Activated CD8-positive, alpha-beta T cell treated with anti-CD3 and anti-CD28 coated beads, Interleukin-2, amount 10 ng/mL, durations not matched to agents 7 days and 5 days (primary cell): Measurements from ENCODE around the gene PKP4. TPM values are rescaled to one million over a fixed set of nuclear protein-coding genes. Genes with fewer than 3 reads are reported as not detected.

ENCODE experiments used
- ATAC-seq: fragments of 150-1000 bp; cut with Tn5 transposase; one replicate; pipeline ENCODE4 v1.10.0; 2021; ENCODE audit warnings: moderate library complexity
- CTCF ChIA-PET: fragments of 350-600 bp; sonication (Branson Sonifier 250); formaldehyde crosslinking; loops from one replicate; lab custom pipeline; 2021; ENCODE audit warnings: antibody characterized with exemption; lab: Charles Lee
- POLR2A ChIA-PET: fragments of 350-600 bp; sonication (Branson Sonifier 250); formaldehyde crosslinking; loops from one replicate; lab custom pipeline; 2021; ENCODE audit warnings: antibody characterized with exemption; lab: Charles Lee
- DNase-seq: peaks from one replicate; pipeline ENCODE4 v3.0.0-alpha.2; 2020
- H3K27ac Mint-ChIP-seq: one replicate; pipeline ENCODE4 v1.8.0; 2021; ENCODE audit warnings: mild to moderate bottlenecking, mixed read lengths
- H3K27me3 Mint-ChIP-seq: one replicate; pipeline ENCODE4 v1.8.0; 2021; ENCODE audit warnings: low read depth, mixed read lengths
- H3K36me3 Mint-ChIP-seq: one replicate; pipeline ENCODE4 v1.8.0; 2021; ENCODE audit warnings: low read depth, mixed read lengths
- H3K4me1 Mint-ChIP-seq: one replicate; pipeline ENCODE4 v1.8.0; 2021; ENCODE audit warnings: low read depth, mixed read lengths
- H3K4me3 Mint-ChIP-seq: one replicate; pipeline ENCODE4 v1.8.0; 2021; ENCODE audit warnings: mild to moderate bottlenecking, mixed read lengths
- H3K9me3 Mint-ChIP-seq: one replicate; pipeline ENCODE4 v1.8.0; 2022; ENCODE audit warnings: mixed read lengths; ENCODE audit not compliant: insufficient read depth
- total RNA-seq, 2 experiments: library from RNA; stranded (reverse); gene quantifications; one replicate each; pipeline ENCODE4 v1.2.3, GENCODE V29; 2021

The PKP4 gene
- total RNA-seq, 2 experiments from 2014 or later = 32.9 to 35.8 TPM

- ChIA-PET CTCF (no interaction called here), POLR2A (no interaction called here)
- H3K27me3 Mint-ChIP-seq = peaks cover 2% of the 10 kb centered on the region
- no peaks in the 10 kb centered on the region for H3K4me1 Mint-ChIP-seq
- ATAC-seq (no peak), DNase-seq (no peak)
- no peak overlapping the region for H3K27ac Mint-ChIP-seq
- H3K9me3 Mint-ChIP-seq = peaks cover 5% of the 10 kb centered on the region
- H3K36me3 Mint-ChIP-seq = no peaks in the 10 kb centered on the region
- no peak overlapping the region for H3K4me3 Mint-ChIP-seq
Observed at GRCh38 chr2:158718851-158719250, 262.1 kb downstream of the PKP4 start.

- Mint-ChIP-seq H3K36me3 (no peaks in the 10 kb centered on the region), H3K4me1 (no peaks in the 10 kb centered on the region), H3K27me3 (peaks cover 2% of the 10 kb centered on the region), H3K27ac (no peak overlapping the region), H3K9me3 (no peaks in the 10 kb centered on the region), H3K4me3 (no peak overlapping the region)
- ATAC-seq (no peak), DNase-seq (no peak)
- CTCF ChIA-PET = no interaction called here
- POLR2A ChIA-PET = no interaction called here
Observed at GRCh38 chr2:158719403-158719802, 262.7 kb downstream of the PKP4 start.

GRCh38 chr2:158722266-158723105 lies 265.7 kb downstream of the PKP4 start:
- ChIA-PET POLR2A (no interaction called here), CTCF (no interaction called here)
- no peak overlapping the region for H3K27ac Mint-ChIP-seq
- DNase-seq = no peak
- no peak for ATAC-seq
- no peaks in the 10 kb centered on the region for H3K36me3 Mint-ChIP-seq
- no peaks in the 10 kb centered on the region for H3K4me1 Mint-ChIP-seq
- H3K4me3 Mint-ChIP-seq = no peak overlapping the region
- peaks cover 2% of the 10 kb centered on the region for H3K27me3 Mint-ChIP-seq
- no peaks in the 10 kb centered on the region for H3K9me3 Mint-ChIP-seq

GRCh38 chr2:158723181-158723838 lies 266.6 kb downstream of the PKP4 start:
- H3K27ac Mint-ChIP-seq = no peak overlapping the region
- H3K9me3 Mint-ChIP-seq = no peaks in the 10 kb centered on the region
- ATAC-seq (no peak), DNase-seq (no peak)
- H3K4me3 Mint-ChIP-seq = no peak overlapping the region
- no peaks in the 10 kb centered on the region for H3K36me3 Mint-ChIP-seq
- H3K27me3 Mint-ChIP-seq = peaks cover 2% of the 10 kb centered on the region
- ChIA-PET CTCF (no interaction called here), POLR2A (no interaction called here)
- H3K4me1 Mint-ChIP-seq = no peaks in the 10 kb centered on the region

- CTCF ChIA-PET = interaction anchor here (1.1 kb wide), 2 partner anchors 11 to 25 kb away, joined by 3 read pairs; no protein-coding TSS in a partner anchor
- no peak for ATAC-seq
- H3K27ac Mint-ChIP-seq = no peak overlapping the region
Observed at GRCh38 chr2:158723921-158724802, 267.4 kb downstream of the PKP4 start.

GRCh38 chr2:158724803-158725381 lies 268.1 kb downstream of the PKP4 start:
- no peak for ATAC-seq
- H3K27ac Mint-ChIP-seq = no peak overlapping the region
- no peaks in the 10 kb centered on the region for H3K36me3 Mint-ChIP-seq
- ChIA-PET POLR2A (no interaction called here), CTCF (interaction anchor here (1.1 kb wide), 2 partner anchors 12 to 25 kb away, joined by 3 read pairs; no protein-coding TSS in a partner anchor)
- no peaks in the 10 kb centered on the region for H3K4me1 Mint-ChIP-seq
- H3K9me3 Mint-ChIP-seq = no peaks in the 10 kb centered on the region
- H3K27me3 Mint-ChIP-seq = no peaks in the 10 kb centered on the region
- no peak for DNase-seq
- no peak overlapping the region for H3K4me3 Mint-ChIP-seq

More at GRCh38 chr2:158723921-158724802, 267.4 kb downstream of the PKP4 start:
- Mint-ChIP-seq H3K36me3 (no peaks in the 10 kb centered on the region), H3K9me3 (no peaks in the 10 kb centered on the region), H3K4me1 (no peaks in the 10 kb centered on the region), H3K4me3 (no peak overlapping the region), H3K27me3 (peaks cover 2% of the 10 kb centered on the region)
- POLR2A ChIA-PET = no interaction called here
- DNase-seq = no peak

- H3K27ac Mint-ChIP-seq = no peak overlapping the region
- POLR2A ChIA-PET = no interaction called here
- DNase-seq (no peak), ATAC-seq (no peak)
- CTCF ChIA-PET = interaction anchor here (1.0 kb wide), 1 partner anchor 12 kb away, joined by 3 read pairs; no protein-coding TSS in a partner anchor
- peaks cover 2% of the 10 kb centered on the region for H3K27me3 Mint-ChIP-seq
- H3K9me3 Mint-ChIP-seq = no peaks in the 10 kb centered on the region
- no peaks in the 10 kb centered on the region for H3K4me1 Mint-ChIP-seq
- no peaks in the 10 kb centered on the region for H3K36me3 Mint-ChIP-seq
- H3K4me3 Mint-ChIP-seq = no peak overlapping the region
Observed at GRCh38 chr2:158725441-158725891, 268.7 kb downstream of the PKP4 start.

- no peak overlapping the region for H3K27ac Mint-ChIP-seq
- H3K4me1 Mint-ChIP-seq = no peaks in the 10 kb centered on the region
- no peak overlapping the region for H3K4me3 Mint-ChIP-seq
- H3K27me3 Mint-ChIP-seq = peaks cover 2% of the 10 kb centered on the region
- ATAC-seq (no peak), DNase-seq (no peak)
- ChIA-PET CTCF (no interaction called here), POLR2A (no interaction called here)
- no peaks in the 10 kb centered on the region for H3K36me3 Mint-ChIP-seq
- no peaks in the 10 kb centered on the region for H3K9me3 Mint-ChIP-seq
Observed at GRCh38 chr2:158726911-158727592, 270.3 kb downstream of the PKP4 start.

GRCh38 chr2:158728422-158728821 lies 271.7 kb downstream of the PKP4 start:
- ChIA-PET CTCF (interaction anchor here (1.2 to 1.5 kb wide), 2 partner anchors 17 to 704 kb away, joined by 3 read pairs; no protein-coding TSS in a partner anchor), POLR2A (no interaction called here)
- Mint-ChIP-seq H3K4me1 (no peaks in the 10 kb centered on the region), H3K36me3 (no peaks in the 10 kb centered on the region), H3K9me3 (no peaks in the 10 kb centered on the region), H3K27me3 (peaks cover 2% of the 10 kb centered on the region), H3K27ac (no peak overlapping the region), H3K4me3 (no peak overlapping the region)
- ATAC-seq (no peak), DNase-seq (no peak)

- no peak for DNase-seq
- Mint-ChIP-seq H3K27me3 (peaks cover 2% of the 10 kb centered on the region), H3K4me1 (no peaks in the 10 kb centered on the region), H3K27ac (no peak overlapping the region), H3K9me3 (no peaks in the 10 kb centered on the region), H3K4me3 (no peak overlapping the region), H3K36me3 (no peaks in the 10 kb centered on the region)
- ChIA-PET POLR2A (no interaction called here), CTCF (interaction anchor here (1.2 kb wide), 1 partner anchor 25 kb away, joined by 3 read pairs; no protein-coding TSS in a partner anchor)
- no peak for ATAC-seq
Observed at GRCh38 chr2:158729451-158729850, 272.7 kb downstream of the PKP4 start.
